HG02938 (cell line): ENCODE measurements around the gene ACHE.
"Not testable (repeated sequence)": the region's sequence is repeated elsewhere in the genome, so short reads cannot be mapped to it uniquely, and the experiment has no call there.

Source experiments
- ATAC-seq: cut with Tn5 transposase; IDR thresholded peaks from one replicate; pipeline ENCODE4 v1.9.1; 2021; ENCODE audit warnings: mild to moderate bottlenecking, moderate library complexity; ENCODE audit not compliant: unreplicated experiment

The ACHE gene

GRCh38 chr7:100865938-100866728, 29.6 kb downstream of the ACHE start:
- no peak for ATAC-seq

GRCh38 chr7:100865372-100865911, 30.2 kb downstream of the ACHE start:
- ATAC-seq: no peak

GRCh38 chr7:100864263-100864845, 31.3 kb downstream of the ACHE start:
- no peak for ATAC-seq

- ATAC-seq: no peak
These were observed 32.2 kb downstream of the ACHE start for GRCh38 chr7:100863406-100863950.

- ATAC-seq: no peak
These were observed 34.1 kb downstream of the ACHE start for GRCh38 chr7:100861616-100861985.

DNA sequence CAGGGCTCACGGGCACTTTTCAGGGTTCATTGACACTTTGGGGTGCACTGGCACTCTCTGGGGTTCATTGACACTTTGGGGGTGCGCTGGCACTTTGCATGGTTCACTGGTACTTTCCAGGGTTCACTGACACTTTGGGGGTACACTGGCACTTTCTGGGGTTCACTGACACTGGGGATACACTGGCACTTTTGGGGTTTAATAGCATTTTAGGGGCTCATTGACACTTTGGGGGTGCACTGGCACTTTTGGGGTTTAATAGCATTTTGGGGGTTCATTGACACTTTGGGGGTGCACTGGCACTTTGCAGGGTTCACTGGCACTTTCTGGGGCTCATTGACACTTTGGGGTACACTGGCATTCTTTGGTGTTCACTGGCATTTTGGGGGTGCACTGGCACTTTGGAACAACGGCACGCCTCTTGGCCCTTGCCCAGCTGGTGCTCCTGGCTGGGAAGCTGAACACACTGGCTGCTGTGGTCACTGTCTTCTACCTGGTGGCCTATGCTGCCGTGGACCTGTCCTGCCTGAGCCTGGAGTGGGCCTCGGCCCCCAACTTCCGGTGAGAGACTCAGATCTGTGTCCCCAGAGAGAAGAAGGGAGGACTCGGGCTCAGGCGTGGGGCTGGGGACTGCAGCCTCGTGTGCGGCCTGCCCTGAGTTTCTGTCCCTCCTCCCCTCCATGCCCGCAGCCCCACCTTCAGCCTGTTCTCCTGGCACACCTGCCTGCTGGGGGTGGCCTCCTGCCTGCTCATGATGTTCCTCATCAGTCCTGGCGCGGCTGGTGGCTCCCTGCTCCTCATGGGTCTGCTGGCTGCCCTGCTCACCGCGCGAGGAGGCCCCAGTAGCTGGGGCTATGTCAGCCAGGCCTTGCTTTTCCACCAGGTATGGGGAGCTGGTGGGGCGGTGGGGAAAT, 34.7 kb downstream of the ACHE start:
- no peak for ATAC-seq

DNA sequence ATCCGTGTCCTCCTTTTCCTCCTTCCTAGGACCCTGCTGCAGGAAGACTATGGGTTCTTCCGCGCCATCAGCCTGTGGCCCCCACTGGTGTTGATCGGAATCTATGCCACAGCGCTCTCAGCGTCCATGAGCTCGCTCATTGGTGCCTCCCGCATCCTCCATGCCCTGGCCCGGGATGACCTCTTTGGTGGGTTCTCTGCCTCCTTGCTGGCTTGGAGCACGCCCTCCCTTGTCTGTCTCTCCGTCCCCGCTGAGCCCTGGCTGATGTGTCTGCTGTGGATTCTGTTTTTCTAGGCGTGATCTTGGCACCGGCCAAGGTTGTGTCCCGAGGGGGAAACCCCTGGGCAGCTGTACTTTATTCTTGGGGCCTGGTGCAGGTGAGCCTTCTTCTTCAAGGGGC, 35.8 kb downstream of the ACHE start:
- no peak for ATAC-seq

DNA sequence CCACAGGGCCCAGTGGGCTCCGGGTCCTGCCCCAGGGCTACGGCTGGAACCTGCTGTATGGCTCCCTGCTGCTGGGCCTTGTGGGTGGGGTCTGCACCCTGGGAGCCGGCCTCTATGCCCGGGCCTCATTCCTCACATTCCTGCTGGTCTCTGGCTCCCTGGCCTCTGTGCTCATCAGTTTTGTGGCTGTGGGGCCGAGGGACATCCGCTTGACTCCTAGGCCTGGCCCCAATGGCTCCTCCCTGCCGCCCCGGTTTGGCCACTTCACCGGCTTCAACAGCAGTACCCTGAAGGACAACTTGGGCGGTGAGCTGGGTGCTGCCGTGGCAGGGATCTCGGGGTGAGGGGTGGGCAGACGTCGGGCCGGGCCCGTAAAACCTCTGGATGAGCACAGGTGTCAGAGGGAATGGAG, 38.8 kb downstream of the ACHE start:
- ATAC-seq: no peak

GRCh38 chr7:100855515-100855914, 40.2 kb downstream of the ACHE start:
- no peak for ATAC-seq

GRCh38 chr7:100854899-100855298, 40.8 kb downstream of the ACHE start:
- ATAC-seq: not testable (repeated sequence)

GRCh38 chr7:100854146-100854895, 41.4 kb downstream of the ACHE start:
- no peak for ATAC-seq

DNA sequence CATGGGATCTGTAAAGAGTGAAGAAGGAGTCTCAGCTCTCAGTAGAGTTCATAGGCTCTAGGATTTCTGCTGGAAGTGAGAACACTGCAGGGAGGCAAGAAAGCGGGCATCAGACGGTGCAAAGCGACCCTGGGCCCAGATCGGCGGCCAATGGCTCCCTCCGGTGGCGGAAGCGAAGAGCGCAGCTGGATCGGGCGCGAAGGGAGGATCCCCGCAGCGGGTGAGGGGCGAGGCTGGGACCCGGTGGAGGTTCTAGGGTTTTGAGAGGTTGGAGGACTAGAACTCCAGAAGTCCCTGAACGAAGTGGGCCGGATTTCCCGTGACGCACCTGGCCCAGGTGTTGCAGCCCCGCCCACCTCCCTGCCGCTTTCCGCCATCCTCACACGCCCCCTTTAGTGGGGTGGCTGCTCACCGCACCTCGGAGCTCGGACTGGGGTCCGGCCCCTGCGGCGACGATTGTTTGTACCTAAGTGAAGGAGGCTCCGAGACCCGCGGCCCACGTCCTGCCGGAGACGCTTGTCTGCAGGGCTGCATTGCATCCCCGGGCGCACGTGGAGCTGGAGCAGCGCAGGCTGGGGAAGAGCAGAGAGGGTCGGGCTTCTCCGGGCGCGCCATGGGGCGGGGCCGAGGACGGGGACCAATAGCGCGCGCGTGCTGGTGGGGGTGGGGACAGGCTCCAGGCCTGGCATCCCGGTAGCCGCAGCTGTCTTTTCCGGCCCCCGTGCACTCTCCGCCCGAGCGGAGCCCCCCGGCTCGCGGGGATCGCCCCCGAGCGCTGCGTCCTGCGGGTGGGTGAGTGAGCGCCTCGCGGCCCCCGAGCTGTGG, 43.4 kb downstream of the ACHE start, which contains the start of gene SLC12A9:
Gene SLC12A9 (plus strand): TSS at position 666 of the 825 bp plus-strand sequence. CDS start 1,485 bp downstream, outside the sequence.
- peak; percentile 78 for ATAC-seq

GRCh38 chr7:100847360-100847759, 48.3 kb downstream of the ACHE start:
- ATAC-seq: no peak

DNA sequence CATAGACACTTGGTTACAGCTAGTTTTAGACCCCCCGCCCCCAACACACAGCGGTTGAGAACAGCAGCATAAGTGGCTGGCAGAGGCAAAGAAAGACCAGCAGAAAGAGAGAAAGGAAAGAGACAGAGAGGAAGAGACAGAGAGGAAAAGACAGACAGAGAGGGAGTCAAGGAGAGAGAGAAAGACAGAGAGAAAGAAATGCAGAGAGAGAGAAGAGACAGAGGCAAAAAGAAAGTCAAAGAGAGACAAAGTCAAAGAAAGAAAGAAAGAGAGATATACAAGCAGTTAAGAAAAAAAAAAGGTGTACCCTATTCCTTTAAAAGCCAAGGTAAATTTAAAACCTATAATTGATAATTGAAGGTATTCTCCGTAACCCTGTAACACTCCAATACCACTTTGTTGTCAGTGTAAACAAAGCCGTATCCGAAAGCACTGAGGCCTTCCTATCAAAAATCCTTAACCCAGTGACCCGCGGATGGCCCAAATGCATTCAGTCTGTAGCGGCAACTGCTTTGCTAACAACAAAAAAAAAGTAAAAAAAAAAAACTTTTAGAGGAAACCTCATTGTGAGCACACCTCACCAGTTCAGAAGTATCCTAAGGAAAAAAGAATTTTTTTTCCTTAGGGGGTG, 55.1 kb downstream of the ACHE start:
- no peak for ATAC-seq
